H7 (cell line): Measurements from ENCODE around the gene DPP4. TPM values are rescaled to one million over a fixed set of nuclear protein-coding genes. Genes with fewer than 3 reads are reported as not detected.
A peak's percentile ranks its signal among the peaks of the same experiment; 100 is the strongest.

Source experiments
- DNase-seq: peaks from one replicate; pipeline ENCODE4 v3.0.0; 2012
- H3K27me3 ChIP-seq: 2 replicates; pipeline ENCODE4 v1.6.0; 2011; ENCODE audit warnings: mild to moderate bottlenecking, low read length; ENCODE audit not compliant: control insufficient read depth, insufficient read depth
- H3K36me3 ChIP-seq: replicated peaks from 2 replicates; pipeline ENCODE4 v1.5.1; 2011; ENCODE audit warnings: low read length; ENCODE audit not compliant: control insufficient read depth, insufficient read depth
- H3K4me3 ChIP-seq: 2 replicates; pipeline ENCODE4 v1.5.1; 2011; ENCODE audit warnings: low read depth, mild to moderate bottlenecking, control low read depth, low read length, moderate library complexity; ENCODE audit not compliant: insufficient read depth
- total RNA-seq: library from RNA; depleted of rRNA; stranded (reverse); fragments of >200 nt; shearing (Covaris generic); gene quantifications from 2 replicates; pipeline ENCODE4 v1.2.3, GENCODE V29; 2014

DPP4 gene
- total RNA-seq, 1 experiment from 2014 or later: 4.3 TPM

DNA sequence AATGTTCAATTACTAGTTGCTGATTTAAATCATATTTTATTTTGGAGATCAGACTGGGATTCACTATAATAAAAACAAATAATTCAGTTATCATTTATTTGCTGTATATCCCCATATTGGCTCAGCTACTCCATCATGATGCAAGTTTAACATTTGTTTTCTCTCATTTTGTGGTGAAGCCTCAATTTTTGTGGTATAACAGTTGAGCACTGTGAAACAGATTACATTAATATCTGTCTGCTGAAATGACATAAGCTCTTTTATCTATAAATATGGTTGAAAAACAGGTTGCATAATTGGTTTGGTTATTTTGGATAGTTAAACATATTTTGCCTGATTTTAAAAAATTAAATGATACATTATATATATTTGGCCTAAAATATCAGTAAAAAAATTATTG lies 67.7 kb downstream of the DPP4 start:
- Histone ChIP-seq H3K4me3 (no peak overlapping the region), H3K27me3 (no peaks in the 10 kb centered on the region), H3K36me3 (no peaks in the 10 kb centered on the region)
- no peak for DNase-seq

DNA sequence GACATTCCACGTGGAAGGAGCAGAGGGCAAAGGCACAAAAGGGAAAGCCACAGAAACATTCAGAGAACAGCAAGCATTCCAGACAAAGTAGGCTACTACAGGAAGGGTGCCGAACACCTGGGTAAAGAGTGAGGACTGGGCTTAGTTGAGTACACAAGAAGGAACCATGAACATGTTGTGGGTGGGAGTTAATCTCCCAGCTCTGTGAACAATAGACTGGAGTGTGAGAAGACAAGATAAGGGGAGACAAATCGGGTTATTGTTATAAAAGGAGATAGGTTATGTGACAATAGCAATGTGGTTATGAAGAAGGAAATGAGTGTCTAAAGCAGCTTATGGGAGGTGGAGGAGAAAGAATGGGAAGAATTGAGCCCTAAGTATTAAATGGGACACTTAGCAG lies 70.0 kb downstream of the DPP4 start:
- H3K36me3 ChIP-seq: no peaks in the 10 kb centered on the region

DNA sequence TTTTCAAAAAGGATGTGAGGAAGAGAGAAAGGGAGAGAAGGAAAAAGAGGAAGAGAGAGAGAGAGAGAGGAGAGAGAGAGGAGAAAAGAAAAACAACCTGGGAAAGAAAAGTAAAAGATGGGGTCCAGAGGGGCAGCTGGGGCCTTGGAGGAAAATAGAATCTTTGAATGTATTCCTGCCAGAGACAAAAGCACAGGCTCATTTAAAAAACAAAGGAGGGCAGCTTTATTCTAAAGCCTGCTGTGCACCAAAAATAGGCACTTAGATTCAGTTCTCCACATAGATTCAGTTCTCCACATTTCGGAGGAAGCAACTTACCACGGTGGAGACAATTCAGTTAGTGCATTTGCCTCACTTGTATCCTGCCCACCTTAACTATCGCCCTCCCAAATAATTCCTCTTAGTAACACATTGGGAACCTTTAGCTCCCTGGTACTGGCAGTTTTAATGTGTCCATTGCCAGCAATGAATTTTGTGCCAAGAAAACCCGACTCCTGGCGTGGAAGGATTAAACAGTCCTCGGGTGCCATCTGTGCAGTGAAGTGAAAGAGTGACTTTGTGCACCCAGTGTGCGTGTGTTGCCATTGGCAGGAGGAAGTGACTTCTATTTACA lies 71.3 kb downstream of the DPP4 start:
- Histone ChIP-seq H3K36me3 (no peaks in the 10 kb centered on the region), H3K4me3 (no peak overlapping the region), H3K27me3 (no peaks in the 10 kb centered on the region)
- DNase-seq: no peak

More for the DNA sequence above, 70.0 kb downstream of the DPP4 start:
- Histone ChIP-seq H3K27me3 (no peaks in the 10 kb centered on the region), H3K4me3 (no peak overlapping the region)
- no peak for DNase-seq

DNA sequence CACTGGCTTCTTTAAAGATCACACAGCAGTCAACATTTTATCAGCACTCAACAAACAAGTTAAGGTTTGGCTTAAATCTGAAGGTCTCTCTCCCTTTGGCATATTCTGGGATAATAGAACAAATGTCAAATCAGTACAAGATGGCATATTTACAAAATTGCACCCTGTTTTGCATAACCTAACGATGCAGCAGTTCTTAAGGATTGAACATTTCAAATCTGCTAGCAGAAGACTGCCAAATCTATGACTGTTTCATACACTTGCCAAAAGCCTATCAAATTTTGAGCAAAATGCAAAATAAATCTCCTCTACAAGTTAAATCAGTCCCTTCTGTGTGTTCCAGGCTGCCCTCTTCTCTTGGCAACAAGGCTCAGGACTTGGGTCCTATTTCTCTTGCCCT lies 73.6 kb downstream of the DPP4 start:
- DNase-seq: no peak
- H3K27me3 ChIP-seq: no peaks in the 10 kb centered on the region
- no peaks in the 10 kb centered on the region for H3K36me3 ChIP-seq
- H3K4me3 ChIP-seq: no peak overlapping the region

DNA sequence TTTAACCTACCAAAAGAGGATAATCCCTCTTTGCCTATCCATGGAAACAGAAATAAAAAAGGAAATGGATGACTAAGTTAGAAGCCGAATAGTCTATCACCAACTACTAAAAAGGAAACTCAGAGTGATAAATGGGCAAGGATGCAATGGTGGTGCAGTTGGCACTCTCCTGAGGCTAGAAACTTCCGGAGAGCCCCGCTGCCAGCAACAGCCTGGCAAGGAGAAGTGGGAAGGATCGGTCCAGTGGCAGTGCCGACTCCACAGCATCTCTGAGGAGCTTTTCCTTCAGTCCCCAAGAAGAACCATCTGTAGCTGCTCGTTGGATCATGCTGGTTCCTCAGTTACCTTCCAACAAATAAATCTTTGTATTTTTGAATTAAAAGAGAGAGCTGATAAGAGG lies 74.7 kb downstream of the DPP4 start:
- Histone ChIP-seq H3K4me3 (no peak overlapping the region), H3K36me3 (no peaks in the 10 kb centered on the region), H3K27me3 (no peaks in the 10 kb centered on the region)
- no peak for DNase-seq

DNA sequence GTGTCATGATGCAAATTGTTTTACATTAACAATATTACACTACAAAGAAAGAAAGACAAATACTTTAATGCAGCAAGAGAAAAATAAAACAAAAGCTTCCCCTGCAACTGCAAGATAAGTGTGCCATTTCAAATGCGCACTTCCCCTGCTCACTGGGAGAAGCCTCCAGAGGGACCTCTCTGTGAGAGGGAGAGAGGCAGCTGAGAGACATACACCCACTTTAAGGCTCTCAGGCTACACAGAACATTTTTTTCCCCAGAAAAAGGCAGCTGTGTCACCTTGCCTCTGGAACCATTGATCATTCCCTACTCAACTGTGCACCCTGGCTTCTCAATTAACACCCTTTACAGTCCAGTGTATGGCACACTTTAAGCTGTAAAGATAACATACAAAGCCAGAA lies 75.2 kb downstream of the DPP4 start:
- no peak for DNase-seq
- Histone ChIP-seq H3K36me3 (no peaks in the 10 kb centered on the region), H3K4me3 (no peak overlapping the region), H3K27me3 (no peaks in the 10 kb centered on the region)

DNA sequence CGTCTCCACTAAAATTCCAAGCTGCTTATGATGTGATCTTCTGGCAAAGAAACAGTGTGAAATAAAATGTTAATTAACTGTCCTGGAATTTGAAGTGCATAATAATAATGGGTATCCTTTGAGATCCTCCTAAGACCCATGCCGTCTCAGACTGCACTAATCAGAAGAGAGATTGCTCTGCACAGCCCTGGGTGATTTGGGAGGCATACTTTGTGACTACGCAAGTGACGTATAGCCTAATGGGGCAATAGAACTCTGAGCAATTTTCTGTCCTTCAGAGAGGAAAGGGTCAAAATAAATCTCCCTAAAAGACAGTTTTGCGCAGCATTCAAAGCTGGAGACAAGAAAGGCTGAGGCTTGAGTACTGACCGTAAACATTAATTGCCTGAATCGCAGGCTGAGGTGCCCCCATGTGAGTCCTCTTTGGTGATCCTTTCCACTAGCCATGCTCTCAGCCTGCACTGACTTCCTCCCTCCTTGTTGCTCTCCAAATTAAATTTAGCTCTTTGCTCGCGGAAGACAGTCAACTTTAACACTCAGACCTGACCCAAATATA lies 76.0 kb downstream of the DPP4 start:
- Histone ChIP-seq H3K4me3 (no peak overlapping the region), H3K36me3 (no peaks in the 10 kb centered on the region), H3K27me3 (no peaks in the 10 kb centered on the region)
- DNase-seq: no peak

DNA sequence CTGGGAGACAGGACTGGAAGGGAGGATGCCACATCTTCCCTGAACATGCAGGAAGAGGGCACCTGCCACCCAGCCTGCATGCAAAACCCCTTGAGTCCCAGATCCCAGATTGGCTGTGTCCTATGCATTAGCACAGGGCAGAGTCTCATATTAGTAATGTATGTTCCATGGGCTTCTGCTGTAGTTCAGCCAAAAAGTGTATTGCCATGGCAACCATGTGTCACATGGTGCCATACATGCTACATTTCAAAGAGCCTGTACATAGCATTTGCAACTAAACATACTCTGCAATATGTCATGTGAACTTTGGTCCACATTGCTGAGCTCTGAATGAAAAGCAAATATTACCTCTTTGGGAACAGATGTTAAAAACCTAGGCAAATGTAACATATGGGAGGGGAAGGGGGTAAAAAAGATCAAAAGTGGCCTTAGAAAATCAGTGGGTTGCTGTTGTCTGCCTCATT lies 78.4 kb downstream of the DPP4 start:
- no peak for DNase-seq
- Histone ChIP-seq H3K4me3 (no peak overlapping the region), H3K36me3 (no peaks in the 10 kb centered on the region), H3K27me3 (no peaks in the 10 kb centered on the region)

DNA sequence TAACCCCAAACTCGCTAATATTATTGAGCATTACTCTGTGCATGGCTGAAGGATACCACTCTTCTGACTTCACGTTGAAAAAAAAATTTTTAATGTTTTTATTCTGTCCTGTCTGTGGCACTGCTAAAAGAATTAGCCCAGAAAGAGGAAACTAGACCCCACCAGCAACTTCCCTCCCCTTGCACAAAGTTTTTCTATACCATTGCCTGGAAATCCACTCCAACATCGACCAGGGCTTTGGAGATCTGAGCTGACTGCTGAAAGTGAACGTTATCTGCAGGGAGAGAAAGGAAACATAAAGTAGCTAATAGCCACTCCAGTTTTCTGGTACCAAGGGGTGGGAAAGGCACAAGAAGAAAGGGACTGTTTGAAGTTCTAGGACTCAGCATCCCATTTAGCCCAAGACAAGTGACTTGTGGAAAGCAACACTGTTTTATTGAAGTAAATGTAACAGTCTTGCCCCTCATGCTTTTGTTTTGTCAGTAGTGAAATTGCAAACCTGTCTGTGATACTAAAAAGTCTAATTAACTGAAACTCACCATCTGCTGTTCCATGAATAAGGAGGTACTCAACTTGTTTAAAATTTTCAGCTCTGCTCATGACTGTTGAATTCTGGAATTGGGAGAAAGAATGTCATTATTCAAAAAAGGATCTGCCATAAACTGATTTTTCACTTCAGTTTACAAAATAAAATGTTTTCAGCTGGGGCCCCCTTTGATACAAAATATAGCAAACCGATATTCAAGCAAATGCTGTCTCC lies 79.1 kb downstream of the DPP4 start:
- Histone ChIP-seq H3K4me3 (no peak overlapping the region), H3K36me3 (no peaks in the 10 kb centered on the region), H3K27me3 (no peaks in the 10 kb centered on the region)
- no peak for DNase-seq

DNA sequence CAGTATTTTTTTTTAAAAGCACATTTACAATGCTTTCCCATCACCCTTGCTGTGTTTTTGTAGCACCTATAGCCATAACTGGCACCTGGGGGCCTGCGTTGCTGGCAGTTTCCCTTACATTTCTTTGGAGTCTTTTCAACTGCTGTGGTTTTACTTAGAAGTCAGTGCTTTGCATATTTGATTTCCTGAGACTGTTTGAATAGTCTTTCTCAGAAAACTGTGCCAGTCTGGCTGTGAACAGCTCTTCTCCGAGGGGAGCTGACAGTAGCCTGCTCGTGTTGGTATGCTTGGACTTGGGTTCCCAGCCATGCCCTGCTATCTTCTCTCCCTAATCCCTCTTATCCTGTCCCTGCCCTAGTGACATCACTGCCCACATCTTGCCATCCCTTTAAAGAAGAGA lies 81.5 kb downstream of the DPP4 start:
- Histone ChIP-seq H3K4me3 (no peak overlapping the region), H3K27me3 (no peaks in the 10 kb centered on the region), H3K36me3 (no peaks in the 10 kb centered on the region)
- DNase-seq: no peak

DNA sequence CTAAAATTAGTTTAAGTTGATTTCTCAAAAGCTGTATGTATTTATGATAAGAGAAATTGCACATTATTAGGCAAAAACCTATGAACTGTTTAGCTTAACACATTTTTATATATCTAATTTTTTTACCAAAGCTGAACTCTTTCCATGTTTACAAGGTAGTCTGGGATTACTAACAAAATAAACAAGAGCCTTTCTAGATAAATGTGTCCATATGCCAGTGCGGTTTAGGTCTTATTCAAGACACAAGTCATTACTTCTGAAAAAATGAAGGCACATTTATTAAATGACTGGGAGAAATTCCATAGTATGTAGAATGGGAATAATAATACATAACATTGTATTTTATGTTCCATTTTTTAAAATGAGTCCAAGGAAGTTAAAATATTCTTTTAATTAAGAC lies 82.0 kb downstream of the DPP4 start:
- DNase-seq: no peak
- no peaks in the 10 kb centered on the region for H3K27me3 ChIP-seq
- no peaks in the 10 kb centered on the region for H3K36me3 ChIP-seq
- no peak overlapping the region for H3K4me3 ChIP-seq

DNA sequence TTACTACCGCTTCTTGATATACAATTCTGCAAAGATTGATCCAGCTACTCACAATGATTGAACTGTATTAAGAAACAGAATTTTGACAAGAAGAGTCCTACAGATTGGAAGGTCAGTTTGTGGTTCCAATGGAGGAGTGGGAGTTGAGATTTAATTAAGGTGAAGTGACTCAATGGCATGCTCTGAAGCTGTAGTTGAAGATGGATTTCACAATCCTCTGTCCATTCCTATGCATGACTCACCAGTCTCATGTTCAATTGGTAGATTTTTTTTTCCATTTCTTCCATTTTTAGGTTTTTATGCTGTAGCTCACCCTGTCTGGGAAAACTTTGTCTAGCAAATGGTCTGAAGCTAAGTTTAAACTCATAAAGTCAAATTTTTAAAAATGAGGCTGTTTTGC lies 83.3 kb downstream of the DPP4 start:
- Histone ChIP-seq H3K36me3 (no peaks in the 10 kb centered on the region), H3K27me3 (no peaks in the 10 kb centered on the region), H3K4me3 (no peak overlapping the region)
- no peak for DNase-seq

DNA sequence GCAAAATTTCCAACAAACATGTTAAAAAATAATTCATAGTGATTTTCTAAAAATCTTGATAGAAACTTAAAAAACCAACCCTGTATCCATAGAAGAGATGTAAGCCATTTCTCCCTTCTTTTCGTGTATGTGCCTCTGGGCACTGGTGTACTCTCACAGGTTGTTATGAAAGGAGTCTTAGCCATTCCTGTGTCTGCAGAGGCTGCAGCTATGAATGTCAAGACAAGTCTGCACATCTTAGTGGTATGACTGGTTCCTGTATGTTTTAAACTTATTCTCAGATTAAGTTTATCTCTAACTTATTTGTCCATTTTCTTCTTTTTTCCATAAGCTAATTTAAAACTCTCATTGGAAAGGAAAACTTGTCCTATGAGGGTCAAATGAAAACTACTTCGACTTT lies 84.0 kb downstream of the DPP4 start:
- DNase-seq: no peak
- no peaks in the 10 kb centered on the region for H3K27me3 ChIP-seq
- H3K4me3 ChIP-seq: no peak overlapping the region
- H3K36me3 ChIP-seq: no peaks in the 10 kb centered on the region

DNA sequence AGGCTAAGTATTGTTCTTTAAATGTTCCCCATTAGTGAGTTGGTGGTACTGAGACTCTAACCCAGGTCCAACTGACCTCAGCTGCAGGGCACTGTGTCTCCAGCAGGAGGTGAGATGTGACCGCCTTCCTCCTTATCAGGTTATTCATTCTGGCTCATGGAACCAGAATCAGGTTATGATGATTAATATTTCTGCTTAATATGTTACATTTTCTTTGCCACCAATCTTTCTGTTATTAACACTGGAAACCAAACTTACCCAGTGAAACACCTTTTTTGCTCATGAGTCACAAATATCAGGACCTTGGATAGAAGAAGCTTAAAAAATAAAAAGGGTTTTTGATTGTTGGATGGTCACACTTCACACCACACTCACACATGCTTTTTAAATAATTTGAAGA lies 85.4 kb downstream of the DPP4 start:
- Histone ChIP-seq H3K4me3 (no peak overlapping the region), H3K27me3 (no peaks in the 10 kb centered on the region), H3K36me3 (no peaks in the 10 kb centered on the region)
- peak; percentile 18 for DNase-seq

DNA sequence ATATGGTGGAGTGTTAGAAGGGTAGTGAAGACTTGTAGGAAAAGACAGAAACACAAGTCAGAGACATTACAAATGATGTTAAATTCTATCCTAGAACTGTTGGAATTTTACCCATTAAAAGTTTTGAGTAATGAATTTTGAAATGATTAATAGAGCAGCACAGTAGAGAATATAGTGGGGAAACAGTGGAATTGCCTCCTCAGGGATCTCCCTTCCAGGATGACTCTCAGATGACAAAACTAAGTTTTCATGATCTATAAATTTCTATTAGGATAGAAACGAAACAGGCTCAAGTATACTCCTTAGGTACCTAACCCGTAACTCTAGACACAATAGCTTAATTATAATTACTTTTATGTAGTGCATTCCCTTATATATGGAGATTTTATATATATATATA lies 86.7 kb downstream of the DPP4 start:
- Histone ChIP-seq H3K27me3 (no peaks in the 10 kb centered on the region), H3K4me3 (no peak overlapping the region), H3K36me3 (no peaks in the 10 kb centered on the region)
- DNase-seq: no peak
